ENCODE data around the gene PDIA4. TPM values are rescaled to one million over a fixed set of nuclear protein-coding genes. Genes with fewer than 3 reads are reported as not detected.
"Not testable (repeated sequence)": the region's sequence is repeated elsewhere in the genome, so short reads cannot be mapped to it uniquely, and the experiment has no call there.

The PDIA4 gene
- total RNA-seq, 1 donor from 2014 or later, result 69.5 TPM

DNA sequence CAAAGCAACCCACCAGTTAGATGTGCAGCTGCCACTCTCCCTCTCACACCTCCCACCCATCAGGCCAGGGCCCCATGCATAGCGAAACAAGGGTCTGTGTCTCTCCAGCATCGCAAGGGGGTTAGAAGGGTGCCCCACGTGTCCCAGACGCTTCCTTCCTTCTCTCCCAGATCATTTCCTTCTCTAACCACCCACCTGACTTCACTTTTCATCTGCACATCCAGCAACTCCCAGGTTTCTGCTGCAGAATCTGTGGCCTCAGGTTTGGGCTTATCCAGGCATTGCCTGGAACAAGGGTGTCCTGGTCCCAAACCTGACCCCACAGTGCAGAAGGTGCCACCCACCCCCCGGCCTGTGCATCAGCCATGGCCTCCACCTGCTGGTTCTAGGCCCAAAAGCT, 14.4 kb downstream of the PDIA4 start:
- H3K27ac ChIP-seq, result no peak overlapping the region
- no peaks in the 10 kb centered on the region for H3K27me3 ChIP-seq
- TF ChIP-seq, protein P1, sequence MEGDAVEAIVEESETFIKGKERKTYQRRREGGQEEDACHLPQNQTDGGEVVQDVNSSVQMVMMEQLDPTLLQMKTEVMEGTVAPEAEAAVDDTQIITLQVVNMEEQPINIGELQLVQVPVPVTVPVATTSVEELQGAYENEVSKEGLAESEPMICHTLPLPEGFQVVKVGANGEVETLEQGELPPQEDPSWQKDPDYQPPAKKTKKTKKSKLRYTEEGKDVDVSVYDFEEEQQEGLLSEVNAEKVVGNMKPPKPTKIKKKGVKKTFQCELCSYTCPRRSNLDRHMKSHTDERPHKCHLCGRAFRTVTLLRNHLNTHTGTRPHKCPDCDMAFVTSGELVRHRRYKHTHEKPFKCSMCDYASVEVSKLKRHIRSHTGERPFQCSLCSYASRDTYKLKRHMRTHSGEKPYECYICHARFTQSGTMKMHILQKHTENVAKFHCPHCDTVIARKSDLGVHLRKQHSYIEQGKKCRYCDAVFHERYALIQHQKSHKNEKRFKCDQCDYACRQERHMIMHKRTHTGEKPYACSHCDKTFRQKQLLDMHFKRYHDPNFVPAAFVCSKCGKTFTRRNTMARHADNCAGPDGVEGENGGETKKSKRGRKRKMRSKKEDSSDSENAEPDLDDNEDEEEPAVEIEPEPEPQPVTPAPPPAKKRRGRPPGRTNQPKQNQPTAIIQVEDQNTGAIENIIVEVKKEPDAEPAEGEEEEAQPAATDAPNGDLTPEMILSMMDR (IDR thresholded peaks at IDR 0.05), result no peak
- TF ChIP-seq POLR2A (IDR thresholded peaks at IDR 0.05) (no peak), POLR2AphosphoS5 (IDR thresholded peaks at IDR 0.05; ENCODE audit: insufficient read depth in 1 of 2, low read depth in 1 of 2) (no peak)
- H3K36me3 ChIP-seq, result peaks cover 0 to 66% of the 10 kb centered on the region in 2 donors
- no peak overlapping the region for H3K4me3 ChIP-seq
- no peaks in the 10 kb centered on the region for H3K4me1 ChIP-seq
- DNase-seq (ENCODE audit: extremely low spot score in 2 of 2), result no peak
- intact Hi-C loops (cut with DNase I), result loop anchor here (5.0 kb wide), 2 partner anchors 73 to 603 kb away; no protein-coding TSS in a partner anchor
- H3K9me3 ChIP-seq, result no peaks in the 10 kb centered on the region

DNA sequence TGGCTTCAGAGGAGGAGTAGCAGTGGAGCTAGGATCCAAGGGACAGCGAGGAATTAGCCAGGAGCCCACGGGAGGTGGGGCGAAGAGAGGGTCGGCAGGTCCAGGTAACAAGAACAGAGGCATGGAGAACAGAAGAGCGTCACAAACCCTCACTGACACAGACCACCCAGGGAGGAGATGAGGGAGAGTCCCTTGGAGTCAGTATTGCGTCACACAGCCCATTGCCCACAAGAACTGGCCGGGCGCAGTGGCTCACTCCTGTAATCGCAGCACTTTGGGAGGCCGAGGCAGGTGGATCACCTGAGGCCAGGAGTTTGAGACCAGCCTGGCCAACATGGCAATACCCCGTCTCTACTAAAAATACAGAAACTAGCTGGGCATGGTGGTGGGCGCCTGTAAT, 15.6 kb downstream of the PDIA4 start:
- not testable (repeated sequence) for H3K27me3 ChIP-seq
- intact Hi-C loops (cut with DNase I), result loop anchor here (5.0 kb wide), 2 partner anchors 75 to 605 kb away; no protein-coding TSS in a partner anchor

DNA sequence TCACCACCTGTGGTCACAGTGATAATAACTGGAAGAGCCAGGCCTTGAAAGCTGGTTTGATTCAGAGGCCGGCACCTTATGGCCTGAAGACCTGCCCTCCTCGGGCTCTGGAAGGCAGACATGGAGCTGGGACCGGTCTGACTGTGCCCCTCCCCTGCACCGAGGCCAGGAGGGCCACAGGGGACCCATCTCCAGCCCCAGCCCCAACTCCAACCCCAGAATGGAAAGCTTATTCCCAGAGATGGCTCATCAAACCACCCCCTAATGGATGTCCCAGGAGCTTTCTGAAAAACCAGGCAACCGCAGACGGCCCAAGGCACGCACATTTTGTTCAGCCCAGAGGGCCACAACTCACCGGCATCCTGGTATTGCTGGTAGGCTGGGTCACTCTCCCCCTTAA, 16.8 kb downstream of the PDIA4 start:
- no peaks in the 10 kb centered on the region for H3K9me3 ChIP-seq
- peaks cover 0 to 66% of the 10 kb centered on the region in 2 donors for H3K36me3 ChIP-seq
- H3K4me1 ChIP-seq, result no peaks in the 10 kb centered on the region
- TF ChIP-seq, protein P1 (IDR thresholded peaks at IDR 0.05), result no peak
- TF ChIP-seq POLR2A (IDR thresholded peaks at IDR 0.05) (no peak), POLR2AphosphoS5 (IDR thresholded peaks at IDR 0.05; ENCODE audit: insufficient read depth in 1 of 2, low read depth in 1 of 2) (no peak)
- H3K27ac ChIP-seq, result no peak overlapping the region
- H3K27me3 ChIP-seq, result no peaks in the 10 kb centered on the region
- no peak overlapping the region for H3K4me3 ChIP-seq
- intact Hi-C loops (cut with DNase I), result loop anchor here (5.0 kb wide), 2 partner anchors 76 to 606 kb away; no protein-coding TSS in a partner anchor
- DNase-seq (ENCODE audit: extremely low spot score in 2 of 2), result no peak

More for the DNA sequence above, 15.6 kb downstream of the PDIA4 start:
- not testable (repeated sequence) for H3K4me1 ChIP-seq; H3K27ac ChIP-seq; H3K9me3 ChIP-seq; DNase-seq (ENCODE audit: extremely low spot score in 2 of 2); H3K4me3 ChIP-seq
- H3K36me3 ChIP-seq, result peaks cover 0 to 62% of the 10 kb centered on the region in 2 donors

DNA sequence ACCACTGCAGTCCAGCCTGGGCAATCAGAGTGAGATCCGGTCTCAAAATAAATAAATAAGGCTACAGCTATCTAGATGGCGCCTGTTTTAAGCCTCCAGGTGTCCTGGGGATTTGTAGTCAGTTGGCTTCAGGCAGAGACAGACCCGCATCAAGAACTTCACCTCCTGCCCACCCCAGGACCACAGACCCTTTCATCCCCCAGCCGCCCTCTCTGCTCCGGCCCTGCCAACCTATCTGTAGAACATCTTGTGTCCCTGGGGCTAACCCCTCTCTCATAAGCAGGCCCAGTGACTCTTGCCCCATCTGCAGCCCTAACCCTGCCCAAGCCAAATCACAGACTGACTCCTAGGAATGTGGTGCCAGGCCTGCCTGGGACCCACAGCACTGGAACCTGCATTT, 17.9 kb downstream of the PDIA4 start:
- no peaks in the 10 kb centered on the region for H3K27me3 ChIP-seq

DNA sequence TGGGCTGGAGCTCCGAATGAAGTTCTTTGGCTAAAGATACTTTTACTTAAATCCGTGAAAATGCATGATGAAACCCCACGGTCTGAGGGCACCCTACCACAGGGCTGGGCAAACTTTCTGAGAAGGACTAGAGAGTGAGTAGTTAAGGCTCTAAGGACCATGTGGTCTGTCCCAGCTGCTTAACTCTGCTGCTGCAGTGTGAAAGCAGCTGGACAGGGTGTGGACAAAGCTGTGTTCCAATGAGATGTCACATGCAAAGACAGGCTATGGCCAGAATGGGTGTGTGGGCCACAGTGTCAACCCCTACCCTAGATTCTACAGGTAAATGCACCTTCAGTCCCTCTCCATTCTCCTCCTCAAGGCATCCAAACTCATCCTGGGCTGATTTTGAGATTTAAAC, 18.8 kb downstream of the PDIA4 start:
- DNase-seq (ENCODE audit: extremely low spot score in 2 of 2), result no peak
- intact Hi-C loops (cut with DNase I), result loop anchor here (10.0 kb wide), 1 partner anchor 55 kb away; no protein-coding TSS in a partner anchor
- Histone ChIP-seq H3K9me3 (no peaks in the 10 kb centered on the region), H3K4me1 (no peaks in the 10 kb centered on the region), H3K27me3 (no peaks in the 10 kb centered on the region), H3K27ac (no peak overlapping the region), H3K36me3 (peaks cover 0 to 59% of the 10 kb centered on the region in 2 donors), H3K4me3 (no peak overlapping the region)
- TF ChIP-seq, protein P1 (IDR thresholded peaks at IDR 0.05), result no peak
- TF ChIP-seq POLR2A (IDR thresholded peaks at IDR 0.05) (no peak), POLR2AphosphoS5 (IDR thresholded peaks at IDR 0.05; ENCODE audit: insufficient read depth in 1 of 2, low read depth in 1 of 2) (no peak)

More for the DNA sequence above, 17.9 kb downstream of the PDIA4 start:
- intact Hi-C loops (cut with DNase I), result loop anchor here (5.0 kb wide), 2 partner anchors 77 to 607 kb away; no protein-coding TSS in a partner anchor
- DNase-seq (ENCODE audit: extremely low spot score in 2 of 2), result no peak
- H3K4me1 ChIP-seq, result no peaks in the 10 kb centered on the region
- H3K27ac ChIP-seq, result no peak overlapping the region
- peaks cover 0 to 60% of the 10 kb centered on the region in 2 donors for H3K36me3 ChIP-seq
- TF ChIP-seq POLR2A (IDR thresholded peaks at IDR 0.05), result no peak
- TF ChIP-seq, protein P1 (IDR thresholded peaks at IDR 0.05), result no peak
- TF ChIP-seq POLR2AphosphoS5 (IDR thresholded peaks at IDR 0.05; ENCODE audit: insufficient read depth in 1 of 2, low read depth in 1 of 2), result no peak
- no peaks in the 10 kb centered on the region for H3K9me3 ChIP-seq
- H3K4me3 ChIP-seq, result no peak overlapping the region

All from vagina (tissue), 2 donors.